ENCODE data around the gene PCED1B. TPM values are rescaled to one million over a fixed set of nuclear protein-coding genes. Genes with fewer than 3 reads are reported as not detected.

PCED1B gene
- total RNA-seq, 2 experiments from 2014 or later: 117 to 119 TPM

- no peak for ATAC-seq
Observed at GRCh38 chr12:47242426-47242825, 163.0 kb downstream of the PCED1B start.

GRCh38 chr12:47244835-47245234, 165.4 kb downstream of the PCED1B start:
- DNase-seq: no peak
- no peak for ATAC-seq
- Mint-ChIP-seq H3K36me3 (ENCODE audit: low read depth) (peaks cover 42% of the 10 kb centered on the region), H3K27me3 (no peaks in the 10 kb centered on the region), H3K27ac (no peak overlapping the region), H3K4me1 (ENCODE audit: low read depth) (peaks cover 13% of the 10 kb centered on the region), H3K4me3 (no peak overlapping the region), H3K9me3 (no peaks in the 10 kb centered on the region)
- no peak for TF ChIP-seq CTCF (IDR thresholded peaks at IDR 0.05)
- ChIA-PET CTCF (interaction anchor here (1.0 kb wide), 1 partner anchor 152 kb away, joined by 3 read pairs; no protein-coding TSS in a partner anchor), POLR2A (interaction anchor here (1.5 to 1.7 kb wide), 2 partner anchors 12 to 62 kb away, joined by 3 to 4 read pairs; no protein-coding TSS in a partner anchor)
- intact Hi-C loops (cut with micrococcal nuclease): no loop called here

More at GRCh38 chr12:47242426-47242825, 163.0 kb downstream of the PCED1B start:
- no peak for DNase-seq
- intact Hi-C loops (cut with micrococcal nuclease): no loop called here
- Mint-ChIP-seq H3K27me3 (no peaks in the 10 kb centered on the region), H3K4me3 (no peak overlapping the region), H3K27ac (no peak overlapping the region), H3K4me1 (ENCODE audit: low read depth) (peaks cover 31% of the 10 kb centered on the region), H3K9me3 (peaks cover 2% of the 10 kb centered on the region), H3K36me3 (ENCODE audit: low read depth) (peaks cover 42% of the 10 kb centered on the region)
- ChIA-PET POLR2A (interaction anchor here (0.6 kb wide), 1 partner anchor 16 kb away, joined by 3 read pairs; no protein-coding TSS in a partner anchor), CTCF (interaction anchor here (0.9 to 1.5 kb wide), 5 partner anchors 18 to 210 kb away, joined by 3 to 4 read pairs (median 3); partner anchors contain the start of gene AMIGO2)
- TF ChIP-seq CTCF (IDR thresholded peaks at IDR 0.05): no peak

DNA sequence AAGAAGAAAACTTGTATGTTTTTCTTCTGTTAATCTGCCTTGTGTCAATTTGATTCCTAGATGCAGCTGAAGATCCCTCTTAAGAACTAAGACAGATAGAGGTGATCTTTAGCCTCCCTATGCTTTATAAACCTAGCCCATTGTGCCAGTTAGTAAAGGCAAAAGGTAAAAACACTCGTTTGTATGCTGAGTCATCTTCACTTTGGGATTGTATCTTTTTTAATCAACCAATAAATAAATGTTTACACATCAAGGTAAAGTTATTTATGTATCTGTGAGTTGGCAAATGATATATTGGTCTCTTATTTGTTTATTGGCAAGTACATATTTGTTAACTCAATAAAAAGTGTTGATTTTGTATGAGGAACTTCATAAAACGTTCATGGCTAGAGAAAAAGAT, 166.2 kb downstream of the PCED1B start:
- peaks cover 4% of the 10 kb centered on the region for H3K9me3 Mint-ChIP-seq
- peaks cover 11% of the 10 kb centered on the region for H3K4me1 Mint-ChIP-seq (ENCODE audit: low read depth)
- peaks cover 43% of the 10 kb centered on the region for H3K36me3 Mint-ChIP-seq (ENCODE audit: low read depth)
- H3K4me3 Mint-ChIP-seq: no peak overlapping the region
- no peak for DNase-seq
- no peak for ATAC-seq
- ChIA-PET CTCF (no interaction called here), POLR2A (interaction anchor here (1.1 to 1.7 kb wide), 3 partner anchors 10 to 61 kb away, joined by 3 to 4 read pairs (median 3); no protein-coding TSS in a partner anchor)
- intact Hi-C loops (cut with micrococcal nuclease): no loop called here
- no peak for TF ChIP-seq CTCF (IDR thresholded peaks at IDR 0.05)
- no peak overlapping the region for H3K27ac Mint-ChIP-seq
- H3K27me3 Mint-ChIP-seq: no peaks in the 10 kb centered on the region

GRCh38 chr12:47247418-47247817, 168.0 kb downstream of the PCED1B start:
- ChIA-PET CTCF (no interaction called here), POLR2A (no interaction called here)
- peaks cover 13% of the 10 kb centered on the region for H3K9me3 Mint-ChIP-seq
- TF ChIP-seq CTCF (IDR thresholded peaks at IDR 0.05): no peak
- no peak for DNase-seq
- intact Hi-C loops (cut with micrococcal nuclease): no loop called here
- no peaks in the 10 kb centered on the region for H3K27me3 Mint-ChIP-seq
- H3K4me3 Mint-ChIP-seq: no peak overlapping the region
- H3K4me1 Mint-ChIP-seq (ENCODE audit: low read depth): peaks cover 6% of the 10 kb centered on the region
- no peak overlapping the region for H3K27ac Mint-ChIP-seq
- peaks cover 54% of the 10 kb centered on the region for H3K36me3 Mint-ChIP-seq (ENCODE audit: low read depth)
- no peak for ATAC-seq

DNA sequence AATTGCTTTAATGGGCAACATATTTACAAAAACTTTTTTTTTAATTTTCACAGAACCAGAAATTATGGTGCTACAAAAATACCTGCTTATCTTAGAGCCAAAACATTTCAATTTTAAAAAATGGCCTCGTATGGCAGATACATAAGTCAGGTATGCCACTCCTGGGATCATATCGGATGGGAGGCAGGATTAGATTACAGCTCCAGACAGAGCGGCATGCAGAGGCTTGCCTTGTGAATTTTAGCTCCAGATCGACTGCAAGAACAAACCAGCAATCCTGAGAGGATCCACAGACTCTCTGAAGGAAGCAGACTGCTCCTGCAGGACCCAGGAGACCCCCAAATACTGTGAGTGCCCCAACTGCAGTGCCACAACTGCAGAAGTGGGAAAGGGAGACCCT, 169.7 kb downstream of the PCED1B start:
- peaks cover 24% of the 10 kb centered on the region for H3K9me3 Mint-ChIP-seq
- no peak for ATAC-seq
- H3K27me3 Mint-ChIP-seq: no peaks in the 10 kb centered on the region
- no peak for TF ChIP-seq CTCF (IDR thresholded peaks at IDR 0.05)
- peaks cover 60% of the 10 kb centered on the region for H3K36me3 Mint-ChIP-seq (ENCODE audit: low read depth)
- H3K4me1 Mint-ChIP-seq (ENCODE audit: low read depth): peaks cover 14% of the 10 kb centered on the region
- DNase-seq: no peak
- H3K4me3 Mint-ChIP-seq: no peak overlapping the region
- no peak overlapping the region for H3K27ac Mint-ChIP-seq
- intact Hi-C loops (cut with micrococcal nuclease): no loop called here
- CTCF ChIA-PET: no interaction called here
- POLR2A ChIA-PET: interaction anchor here (1.3 kb wide), 1 partner anchor 10 kb away, joined by 4 read pairs; no protein-coding TSS in a partner anchor
